Vagina (tissue), 2 donors: ENCODE data around the gene HOXD8. TPM values are rescaled to one million over a fixed set of nuclear protein-coding genes. Genes with fewer than 3 reads are reported as not detected.
A peak's percentile ranks its signal among the peaks of the same experiment; 100 is the strongest.

ENCODE experiments used
- DNase-seq, 2 donors: peaks; one replicate each; pipeline ENCODE4 v3.0.0-alpha.2; 2017; ENCODE audit errors: extremely low spot score in 2 of 2
- H3K27ac ChIP-seq: fragments of 200-600 bp; sonication (generic); one replicate; pipeline ENCODE4 v1.5.1; 2019
- H3K27me3 ChIP-seq: fragments of 200-600 bp; sonication (generic); one replicate; pipeline ENCODE4 v1.5.1; 2019
- H3K36me3 ChIP-seq, 2 donors: fragments of 200-600 bp; sonication (generic); one replicate each; pipeline ENCODE4 v1.5.1; 2017 to 2019
- H3K4me1 ChIP-seq: fragments of 200-600 bp; sonication (generic); one replicate; pipeline ENCODE4 v1.5.1; 2019
- H3K4me3 ChIP-seq, 2 donors: fragments of 200-600 bp; sonication (generic); 1 replicate in 1 of 2; 2 replicates in 1 of 2; pipeline ENCODE4 v1.5.1; 2016 to 2019
- H3K9me3 ChIP-seq: fragments of 200-600 bp; sonication (generic); one replicate; pipeline ENCODE4 v1.5.1; 2019
- CTCF ChIP-seq, 3 experiments: fragments of 450-650 bp in 2 of 3; fragments of 200-600 bp in 1 of 3; sonication (generic) in 1 of 3; IDR thresholded peaks; one replicate each; pipeline ENCODE4 v1.5.1; 2017 to 2019; ENCODE audit warnings: antibody characterized with exemption in 3 of 3, mild to moderate bottlenecking in 2 of 3, moderate library complexity in 2 of 3
- POLR2A ChIP-seq, 2 donors: fragments of 450-650 bp; IDR thresholded peaks; one replicate each; pipeline ENCODE4 v1.6.1; 2017; ENCODE audit warnings: antibody characterized with exemption in 2 of 2, mild to moderate bottlenecking in 2 of 2, moderate library complexity in 2 of 2
- POLR2AphosphoS5 ChIP-seq, 2 donors: sonication (generic); formaldehyde crosslinking; IDR thresholded peaks; one replicate each; pipeline ENCODE4 v1.9.0; 2017; ENCODE audit warnings: antibody characterized with exemption in 2 of 2, mild to moderate bottlenecking in 2 of 2, low read depth in 1 of 2; ENCODE audit not compliant: insufficient read depth in 1 of 2
- intact Hi-C: fragments of 100-400 bp; cut with DNase I; formaldehyde crosslinking; loops from one replicate; pipeline ENCODE4 v1.15.1; 2023
- total RNA-seq: library from RNA; depleted of rRNA; stranded (reverse); fragments of >200 nt; gene quantifications from one replicate; pipeline ENCODE4 v1.2.3, GENCODE V29; 2016

Gene HOXD8
- total RNA-seq, 1 donor from 2014 or later, result 10.3 TPM

GRCh38 chr2:176081837-176082524 is 47.5 kb upstream of the HOXD8 start:
- Histone ChIP-seq H3K27ac (peak overlapping the region; percentile 93), H3K4me1 (peaks cover 55% of the 10 kb centered on the region)

GRCh38 chr2:176082525-176082823 is 47.0 kb upstream of the HOXD8 start:
- Histone ChIP-seq H3K9me3 (no peaks in the 10 kb centered on the region), H3K36me3 (no peaks in the 10 kb centered on the region), H3K4me1 (peaks cover 55% of the 10 kb centered on the region), H3K27me3 (peaks cover 9% of the 10 kb centered on the region), H3K4me3 (peak overlapping the region; percentile 49 to 52), H3K27ac (peak overlapping the region; percentile 93)
- no peak for TF ChIP-seq POLR2A (IDR thresholded peaks at IDR 0.05)
- TF ChIP-seq CTCF (IDR thresholded peaks at IDR 0.05), result no peak
- TF ChIP-seq POLR2AphosphoS5 (IDR thresholded peaks at IDR 0.05; ENCODE audit: insufficient read depth in 1 of 2, low read depth in 1 of 2), result no peak
- no peak for DNase-seq
- intact Hi-C loops, result loop anchor here (10.0 kb wide), 1 partner anchor 1748 kb away; the partner anchor contains the start of gene SP9

More at GRCh38 chr2:176081837-176082524, 47.5 kb upstream of the HOXD8 start:
- TF ChIP-seq POLR2AphosphoS5 (IDR thresholded peaks at IDR 0.05; ENCODE audit: insufficient read depth in 1 of 2, low read depth in 1 of 2) (peak in 1 of 2 donors; percentile 27), POLR2A (IDR thresholded peaks at IDR 0.05) (no peak), CTCF (IDR thresholded peaks at IDR 0.05) (no peak)
- no peaks in the 10 kb centered on the region for H3K9me3 ChIP-seq
- H3K27me3 ChIP-seq, result peaks cover 9% of the 10 kb centered on the region
- peak in 1 of 2 donors; percentile 84 for DNase-seq
- H3K4me3 ChIP-seq, result peak overlapping the region; percentile 49 to 52
- intact Hi-C loops, result loop anchor here (10.0 kb wide), 1 partner anchor 1747 kb away; the partner anchor contains the start of gene SP9
- H3K36me3 ChIP-seq, result no peaks in the 10 kb centered on the region

- Histone ChIP-seq H3K27ac (peak overlapping the region; percentile 93), H3K27me3 (peaks cover 9% of the 10 kb centered on the region), H3K4me1 (peaks cover 60% of the 10 kb centered on the region), H3K36me3 (no peaks in the 10 kb centered on the region), H3K9me3 (no peaks in the 10 kb centered on the region), H3K4me3 (peak overlapping the region; percentile 49 to 52)
- peak in 1 of 2 donors; percentile 86 for DNase-seq
- intact Hi-C loops, result loop anchor here (10.0 kb wide), 1 partner anchor 1748 kb away; the partner anchor contains the start of gene SP9
- TF ChIP-seq POLR2AphosphoS5 (IDR thresholded peaks at IDR 0.05; ENCODE audit: insufficient read depth in 1 of 2, low read depth in 1 of 2) (peak in 1 of 2 donors; percentile 45), POLR2A (IDR thresholded peaks at IDR 0.05) (no peak)
Observed at GRCh38 chr2:176082824-176083751, 46.4 kb upstream of the HOXD8 start.

GRCh38 chr2:176083796-176084261 is 45.7 kb upstream of the HOXD8 start, which contains the start of gene EVX2:
TSS of gene EVX2 (minus strand) at chr2:176083962. CDS start at chr2:176083776, 186 bp downstream.
- peaks cover 9% of the 10 kb centered on the region for H3K27me3 ChIP-seq
- no peak for TF ChIP-seq CTCF (IDR thresholded peaks at IDR 0.05)
- TF ChIP-seq POLR2AphosphoS5 (IDR thresholded peaks at IDR 0.05; ENCODE audit: insufficient read depth in 1 of 2, low read depth in 1 of 2), result no peak
- no peak for TF ChIP-seq POLR2A (IDR thresholded peaks at IDR 0.05)
- intact Hi-C loops, result loop anchor here (10.0 kb wide), 1 partner anchor 1749 kb away; the partner anchor contains the start of gene SP9
- peaks cover 66% of the 10 kb centered on the region for H3K4me1 ChIP-seq
- H3K27ac ChIP-seq, result peak within 1 kb of the TSS; percentile 93
- H3K36me3 ChIP-seq, result no peaks in the 10 kb centered on the region
- no peaks in the 10 kb centered on the region for H3K9me3 ChIP-seq
- DNase-seq, result peak in 1 of 2 donors; percentile 82
- peak within 1 kb of the TSS; percentile 49 to 52 for H3K4me3 ChIP-seq

GRCh38 chr2:176084611-176085119 is 44.8 kb upstream of the HOXD8 start:
- Histone ChIP-seq H3K27ac (peak overlapping the region; percentile 93), H3K27me3 (peaks cover 9% of the 10 kb centered on the region), H3K4me3 (peak overlapping the region; percentile 49 to 52), H3K9me3 (no peaks in the 10 kb centered on the region), H3K4me1 (peaks cover 60% of the 10 kb centered on the region), H3K36me3 (no peaks in the 10 kb centered on the region)
- TF ChIP-seq CTCF (IDR thresholded peaks at IDR 0.05), result peak in 1 of 3 experiments; percentile 37
- TF ChIP-seq POLR2AphosphoS5 (IDR thresholded peaks at IDR 0.05; ENCODE audit: insufficient read depth in 1 of 2, low read depth in 1 of 2), result no peak
- TF ChIP-seq POLR2A (IDR thresholded peaks at IDR 0.05), result no peak
- intact Hi-C loops, result loop anchor here (5.0 to 10.0 kb wide), 2 partner anchors 397 to 1750 kb away; partner anchors contain the start of gene SP9
- DNase-seq, result no peak
